ENCODE measurements around the gene SHISA2.
A peak's percentile ranks its signal among the peaks of the same experiment; 100 is the strongest.

SHISA2 gene

DNA sequence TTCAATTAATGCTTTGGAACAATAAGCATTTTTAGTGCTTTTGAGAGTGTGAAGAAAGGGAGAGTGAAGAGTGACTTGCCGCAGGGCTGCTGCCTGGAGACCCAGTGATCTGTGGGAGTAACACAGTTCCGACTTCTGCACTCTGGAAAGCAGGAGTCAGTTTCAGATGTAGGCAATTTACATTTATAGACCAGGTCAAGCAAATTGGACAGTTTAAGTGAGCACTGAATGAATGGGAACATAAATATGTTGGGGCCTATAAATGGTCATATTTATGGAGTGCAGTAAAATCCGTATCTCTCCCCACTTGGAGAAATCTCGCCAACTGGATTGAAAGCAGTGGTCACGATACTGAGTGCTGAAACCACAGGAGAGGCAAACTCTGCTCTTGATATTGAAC lies 9.4 kb upstream of the SHISA2 start:
- Mint-ChIP-seq H3K36me3 (no peaks in the 10 kb centered on the region), H3K9me3 (no peaks in the 10 kb centered on the region), H3K4me3 (no peak overlapping the region), H3K4me1 (peaks cover 14% of the 10 kb centered on the region), H3K27me3 (peaks cover 23% of the 10 kb centered on the region), H3K27ac (no peak overlapping the region)
- DNase-seq, result no peak
- CTCF ChIA-PET, result interaction anchor here (0.9 to 3.7 kb wide), 5 partner anchors 8 to 487 kb away, joined by 3 to 29 read pairs (median 6); no protein-coding TSS in a partner anchor

DNA sequence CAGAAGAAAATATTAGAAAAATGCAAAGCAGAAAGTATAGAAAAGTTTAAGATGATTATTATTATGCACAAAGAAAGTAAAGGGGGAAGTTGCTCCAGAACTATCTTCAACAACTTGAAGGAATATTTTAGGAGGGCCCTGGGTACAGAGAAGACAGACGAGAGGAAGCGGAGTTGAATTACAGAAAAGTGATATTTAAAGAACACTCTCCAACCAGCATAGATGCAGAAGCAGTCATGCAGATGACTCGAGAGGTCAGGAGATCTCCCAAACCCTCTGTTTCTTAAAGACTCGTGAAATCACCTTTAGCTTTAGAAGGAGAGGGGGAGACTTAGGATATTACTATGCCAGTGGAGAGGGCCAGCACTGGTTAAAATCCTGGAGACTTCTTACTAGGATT lies 8.5 kb upstream of the SHISA2 start:
- Mint-ChIP-seq H3K9me3 (no peaks in the 10 kb centered on the region), H3K4me1 (peaks cover 17% of the 10 kb centered on the region), H3K4me3 (no peak overlapping the region), H3K36me3 (no peaks in the 10 kb centered on the region), H3K27ac (no peak overlapping the region), H3K27me3 (peaks cover 23% of the 10 kb centered on the region)
- CTCF ChIA-PET, result interaction anchor here (0.9 to 1.2 kb wide), 2 partner anchors 231 to 478 kb away, joined by 3 read pairs; no protein-coding TSS in a partner anchor
- DNase-seq, result no peak

DNA sequence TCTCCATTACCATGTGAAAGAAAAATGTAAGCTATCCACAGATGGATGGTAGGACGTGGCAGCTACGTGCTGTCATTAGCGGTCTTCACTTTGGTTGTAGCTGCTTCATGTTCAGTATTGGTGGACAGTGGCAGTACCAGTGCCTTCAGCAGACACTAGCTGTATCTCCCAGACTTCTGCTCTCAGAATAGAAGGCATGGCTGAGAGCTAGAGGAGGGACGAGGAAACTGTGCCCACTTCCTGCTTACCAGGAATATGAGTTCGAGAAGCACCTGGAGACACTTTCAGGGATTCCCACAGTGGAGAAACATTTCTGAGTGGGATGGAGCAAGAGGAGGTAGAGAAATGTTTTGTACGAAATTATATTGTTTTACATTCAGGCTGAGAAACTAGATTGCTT lies 6.9 kb upstream of the SHISA2 start:
- Mint-ChIP-seq H3K4me1 (peaks cover 23% of the 10 kb centered on the region), H3K4me3 (no peak overlapping the region), H3K27ac (no peak overlapping the region), H3K9me3 (no peaks in the 10 kb centered on the region), H3K27me3 (peaks cover 19% of the 10 kb centered on the region), H3K36me3 (no peaks in the 10 kb centered on the region)
- no peak for DNase-seq
- CTCF ChIA-PET, result interaction anchor here (1.2 kb wide), 1 partner anchor 229 kb away, joined by 3 read pairs; no protein-coding TSS in a partner anchor

DNA sequence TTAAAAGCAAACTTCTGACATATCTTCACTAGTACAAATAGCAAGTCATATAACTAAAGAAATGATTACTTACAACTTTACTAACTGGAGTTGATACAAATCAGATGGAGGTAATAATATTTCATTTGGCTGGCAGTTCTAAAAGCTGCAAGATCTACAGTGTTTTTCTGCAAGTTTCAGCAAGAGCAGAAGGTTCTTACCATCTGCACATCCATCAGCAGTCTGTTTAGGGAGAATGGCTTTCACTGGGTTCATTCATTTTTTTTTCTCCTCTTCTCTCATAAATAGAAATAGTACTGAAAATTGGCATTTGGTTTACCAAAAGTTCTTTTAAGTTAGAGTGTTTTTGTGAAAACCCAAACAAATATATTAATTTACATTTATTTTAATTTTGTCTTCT lies 3.1 kb upstream of the SHISA2 start:
- H3K27ac Mint-ChIP-seq, result no peak overlapping the region
- no peaks in the 10 kb centered on the region for H3K36me3 Mint-ChIP-seq
- no peak for DNase-seq
- peaks cover 37% of the 10 kb centered on the region for H3K4me1 Mint-ChIP-seq
- no peak overlapping the region for H3K4me3 Mint-ChIP-seq
- H3K9me3 Mint-ChIP-seq, result no peaks in the 10 kb centered on the region
- H3K27me3 Mint-ChIP-seq, result peaks cover 53% of the 10 kb centered on the region
- CTCF ChIA-PET, result no interaction called here

DNA sequence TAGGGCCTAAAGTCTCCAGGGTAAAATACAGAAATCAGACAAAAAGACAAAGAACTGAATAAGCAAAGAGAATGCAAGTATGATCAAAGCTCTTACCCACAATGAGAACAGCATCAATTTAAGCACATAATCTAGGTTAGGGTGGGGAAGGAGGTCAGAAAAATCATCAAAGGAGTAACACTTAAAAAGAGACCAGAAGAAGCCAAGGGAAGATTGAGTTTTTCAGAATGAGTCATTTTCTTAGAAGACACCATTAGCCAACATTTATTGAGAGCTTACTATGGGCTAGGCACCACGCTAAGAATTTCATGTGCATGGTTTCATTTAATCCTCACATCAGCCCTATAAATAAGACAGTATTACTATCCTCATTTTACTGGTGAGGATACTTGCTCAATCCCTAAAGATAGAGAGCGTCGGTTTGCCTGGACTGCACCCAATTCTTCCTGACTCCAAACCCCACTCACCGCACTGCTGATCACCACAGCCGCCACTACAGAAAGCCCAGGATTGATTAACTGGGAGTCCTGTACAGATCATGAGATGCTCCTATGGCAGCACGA lies 1.7 kb upstream of the SHISA2 start:
- H3K4me3 Mint-ChIP-seq, result no peak overlapping the region
- H3K9me3 Mint-ChIP-seq, result no peaks in the 10 kb centered on the region
- CTCF ChIA-PET, result interaction anchor here (1.4 kb wide), 1 partner anchor 8 kb away, joined by 6 read pairs; no protein-coding TSS in a partner anchor
- H3K4me1 Mint-ChIP-seq, result peaks cover 42% of the 10 kb centered on the region
- H3K27ac Mint-ChIP-seq, result no peak overlapping the region
- no peak for DNase-seq
- H3K27me3 Mint-ChIP-seq, result peaks cover 63% of the 10 kb centered on the region
- H3K36me3 Mint-ChIP-seq, result no peaks in the 10 kb centered on the region

DNA sequence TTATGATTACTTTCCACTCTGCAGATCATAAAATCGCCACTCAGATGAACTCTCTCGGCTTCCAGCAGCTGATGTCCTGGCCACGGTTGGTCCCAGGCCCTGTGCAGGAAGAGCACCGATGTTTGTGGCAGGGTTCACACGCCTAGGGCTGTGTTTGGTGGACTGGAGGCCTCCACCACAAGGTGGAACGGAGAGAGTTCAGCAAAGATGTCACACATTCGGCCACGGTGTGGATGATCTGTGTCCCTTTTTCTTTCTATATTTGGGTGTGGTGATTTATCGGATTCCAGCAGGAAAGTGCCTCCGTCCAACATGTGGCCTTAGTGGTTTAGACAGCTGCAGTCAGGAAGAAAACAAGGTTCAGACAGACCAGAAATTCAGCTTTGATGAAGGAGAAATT lies 521 bp upstream of the SHISA2 start:
- Mint-ChIP-seq H3K36me3 (no peaks in the 10 kb centered on the region), H3K4me1 (peaks cover 41% of the 10 kb centered on the region), H3K27ac (no peak overlapping the region), H3K4me3 (peak overlapping the region; percentile 63), H3K9me3 (no peaks in the 10 kb centered on the region), H3K27me3 (peaks cover 70% of the 10 kb centered on the region)
- CTCF ChIA-PET, result no interaction called here
- DNase-seq, result no peak

DNA sequence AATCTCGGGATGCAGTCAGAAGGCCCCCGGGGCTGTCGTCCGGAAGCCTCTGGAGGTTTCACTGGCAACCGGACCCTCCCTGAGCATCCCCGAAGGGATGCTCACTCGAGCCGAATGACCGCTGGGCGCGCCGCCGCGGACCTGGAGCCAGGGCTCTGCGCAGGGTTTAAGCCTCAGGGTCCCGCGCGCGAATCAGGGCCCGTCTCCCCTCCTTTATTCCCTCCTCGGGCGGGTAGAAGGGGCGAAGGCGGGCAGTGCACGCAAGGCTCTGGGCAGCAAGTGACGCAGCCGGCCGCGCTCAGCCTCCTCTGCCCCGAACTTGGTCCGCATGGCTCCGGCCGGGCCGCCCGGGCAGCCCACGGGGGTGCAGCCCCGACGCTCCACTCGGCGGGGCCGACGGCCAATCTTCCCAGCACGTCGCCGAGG lies 572 bp downstream of the SHISA2 start:
- peaks cover 67% of the 10 kb centered on the region for H3K27me3 Mint-ChIP-seq
- H3K9me3 Mint-ChIP-seq, result no peaks in the 10 kb centered on the region
- H3K27ac Mint-ChIP-seq, result no peak overlapping the region
- peak; percentile 21 for DNase-seq
- H3K4me1 Mint-ChIP-seq, result peaks cover 39% of the 10 kb centered on the region
- CTCF ChIA-PET, result no interaction called here
- no peaks in the 10 kb centered on the region for H3K36me3 Mint-ChIP-seq
- peak overlapping the region; percentile 29 for H3K4me3 Mint-ChIP-seq

DNA sequence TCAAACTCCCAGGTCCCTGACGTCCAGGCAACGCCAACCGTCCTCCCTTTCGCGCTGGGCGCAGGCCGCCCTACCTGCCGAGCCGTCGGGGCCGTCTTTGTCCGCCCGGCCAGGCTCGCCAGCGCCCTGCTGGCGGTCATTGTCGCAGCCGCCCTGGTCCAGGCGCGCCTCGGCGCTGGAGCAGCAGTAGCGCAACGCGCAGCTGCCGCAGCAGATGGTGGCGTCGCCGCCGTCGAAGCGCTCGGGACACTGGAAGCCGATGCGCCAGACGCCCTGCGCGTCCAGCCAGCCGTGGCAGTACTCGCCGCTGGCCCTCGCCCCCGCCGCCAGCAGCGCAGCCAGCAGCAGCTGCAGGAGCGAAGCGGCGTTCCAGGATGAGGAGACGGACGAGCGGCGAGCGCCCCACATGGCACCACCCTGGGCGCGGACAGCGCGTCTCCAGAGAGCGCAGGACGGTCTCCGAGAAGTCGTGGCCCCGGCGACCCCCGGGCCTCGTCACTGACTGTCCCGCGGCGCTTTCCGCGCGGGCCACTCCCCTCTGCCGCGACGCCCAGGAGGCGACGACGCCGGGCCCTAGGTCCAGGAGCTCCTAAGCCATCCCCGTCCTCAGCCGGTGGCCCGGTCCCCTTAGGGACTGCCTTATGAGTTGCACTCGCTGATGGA lies 1.1 kb downstream of the SHISA2 start:
- Mint-ChIP-seq H3K9me3 (no peaks in the 10 kb centered on the region), H3K27ac (no peak overlapping the region), H3K27me3 (peaks cover 67% of the 10 kb centered on the region), H3K36me3 (no peaks in the 10 kb centered on the region), H3K4me1 (peaks cover 36% of the 10 kb centered on the region), H3K4me3 (peak overlapping the region; percentile 29)
- CTCF ChIA-PET, result no interaction called here
- peak; percentile 21 for DNase-seq

DNA sequence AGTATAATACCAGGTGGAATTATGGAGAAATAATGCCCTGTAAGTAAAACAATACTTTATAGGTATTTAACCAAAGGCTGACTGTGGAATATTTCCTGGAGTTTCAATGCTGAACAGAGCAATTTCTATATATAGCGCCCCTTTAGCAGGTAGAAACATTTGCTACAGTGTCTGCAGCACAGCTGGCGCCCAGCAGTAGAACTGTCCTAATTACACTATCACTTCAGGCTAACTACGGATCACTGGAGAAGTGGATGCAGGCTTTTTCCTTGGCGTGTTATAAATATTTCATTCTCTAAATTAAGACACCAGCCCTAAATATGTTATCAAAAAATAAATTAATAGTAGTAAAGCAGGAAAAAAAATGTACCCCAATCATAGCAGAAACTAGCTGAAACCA lies 3.1 kb downstream of the SHISA2 start:
- Mint-ChIP-seq H3K27ac (no peak overlapping the region), H3K9me3 (no peaks in the 10 kb centered on the region), H3K36me3 (no peaks in the 10 kb centered on the region), H3K27me3 (peaks cover 68% of the 10 kb centered on the region), H3K4me1 (peaks cover 41% of the 10 kb centered on the region), H3K4me3 (no peak overlapping the region)
- DNase-seq, result no peak
- CTCF ChIA-PET, result no interaction called here

DNA sequence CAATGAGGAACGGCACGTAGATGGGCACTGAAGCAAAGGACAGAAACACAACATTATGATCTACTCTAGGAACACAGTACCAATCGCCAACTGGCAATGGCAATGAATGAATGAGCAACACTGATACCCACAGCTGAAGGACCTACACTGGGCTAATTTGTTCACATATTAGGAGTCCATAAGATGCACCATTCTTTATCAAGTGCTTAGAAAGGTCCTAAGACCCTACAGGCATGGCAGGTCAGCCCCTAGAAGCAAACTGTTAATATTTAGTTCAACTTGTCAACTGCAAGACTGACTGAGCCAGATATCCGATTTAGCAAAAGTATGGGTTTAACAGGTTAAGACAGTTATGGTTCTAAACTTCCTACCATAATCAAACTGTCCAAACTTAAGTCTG lies 4.8 kb downstream of the SHISA2 start:
- Mint-ChIP-seq H3K27ac (no peak overlapping the region), H3K9me3 (no peaks in the 10 kb centered on the region), H3K4me1 (peaks cover 24% of the 10 kb centered on the region), H3K4me3 (no peak overlapping the region), H3K36me3 (no peaks in the 10 kb centered on the region), H3K27me3 (peaks cover 61% of the 10 kb centered on the region)
- CTCF ChIA-PET, result no interaction called here
- no peak for DNase-seq

DNA sequence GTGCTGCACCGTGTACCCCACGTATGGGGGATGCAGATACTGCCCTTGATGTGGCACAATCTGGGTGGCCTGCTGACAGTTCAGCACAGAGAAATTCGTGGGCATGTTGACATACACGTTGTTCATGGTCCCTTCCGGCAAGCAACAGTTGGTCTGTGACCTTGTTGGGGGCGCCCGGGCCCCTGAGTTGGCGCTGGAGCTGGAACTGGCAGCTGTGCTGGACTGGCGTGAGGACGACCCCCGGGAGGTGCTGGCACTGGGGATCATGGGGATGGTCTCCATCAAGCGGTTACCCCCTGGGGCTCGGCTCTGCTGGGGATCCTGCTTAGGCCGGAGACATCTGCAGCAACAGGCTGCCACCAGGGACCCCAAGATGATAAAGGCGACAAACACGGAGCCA lies 5.2 kb downstream of the SHISA2 start:
- H3K36me3 Mint-ChIP-seq, result no peaks in the 10 kb centered on the region

DNA sequence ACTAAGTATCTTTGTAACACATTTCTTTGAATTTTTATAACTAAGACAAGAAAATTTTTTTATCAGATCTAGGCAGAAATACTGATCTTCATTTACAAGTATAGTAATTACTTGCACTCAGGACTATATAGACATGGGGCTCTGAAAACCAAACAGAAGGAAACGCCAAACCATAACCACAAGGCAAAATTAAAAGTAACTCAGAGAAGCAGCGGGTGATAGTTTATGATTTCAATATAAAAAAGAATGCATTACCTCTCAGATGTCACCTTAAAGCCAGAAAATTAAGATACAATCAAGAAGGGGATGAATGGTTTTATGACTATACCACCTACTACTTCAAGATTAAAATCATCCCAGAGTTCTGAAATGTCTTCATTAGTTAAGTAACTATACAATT lies 6.7 kb downstream of the SHISA2 start:
- no peak for DNase-seq
- CTCF ChIA-PET, result no interaction called here
- Mint-ChIP-seq H3K27ac (no peak overlapping the region), H3K4me3 (no peak overlapping the region), H3K36me3 (no peaks in the 10 kb centered on the region), H3K9me3 (no peaks in the 10 kb centered on the region), H3K27me3 (peaks cover 44% of the 10 kb centered on the region), H3K4me1 (peaks cover 18% of the 10 kb centered on the region)

More for the DNA sequence above, 5.2 kb downstream of the SHISA2 start:
- Mint-ChIP-seq H3K9me3 (no peaks in the 10 kb centered on the region), H3K27ac (no peak overlapping the region), H3K4me1 (peaks cover 20% of the 10 kb centered on the region), H3K27me3 (peaks cover 59% of the 10 kb centered on the region), H3K4me3 (no peak overlapping the region)
- CTCF ChIA-PET, result no interaction called here
- DNase-seq, result no peak

DNA sequence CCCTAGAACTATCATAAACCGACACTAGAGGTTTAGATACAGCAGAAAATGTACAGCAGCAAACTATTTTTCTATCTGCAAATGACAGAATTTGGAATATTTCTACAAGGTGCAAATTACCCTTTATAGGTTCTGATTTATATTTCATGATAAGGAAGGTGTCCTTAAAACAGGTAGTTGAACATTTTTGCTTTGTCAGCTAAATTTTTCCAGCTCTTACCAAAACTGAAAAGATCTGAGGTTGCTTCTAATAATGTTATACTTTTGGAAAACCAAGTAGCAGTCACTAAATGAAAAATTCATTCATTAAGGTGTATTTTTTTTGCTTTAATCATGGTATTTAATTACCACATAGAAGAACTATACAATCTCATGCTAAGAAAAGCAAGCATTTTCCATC lies 9.0 kb downstream of the SHISA2 start:
- H3K4me1 Mint-ChIP-seq, result peaks cover 9% of the 10 kb centered on the region
- peaks cover 20% of the 10 kb centered on the region for H3K27me3 Mint-ChIP-seq
- no peak overlapping the region for H3K4me3 Mint-ChIP-seq
- H3K36me3 Mint-ChIP-seq, result no peaks in the 10 kb centered on the region
- H3K9me3 Mint-ChIP-seq, result no peaks in the 10 kb centered on the region
- CTCF ChIA-PET, result interaction anchor here (0.8 to 1.0 kb wide), 2 partner anchors 27 to 213 kb away, joined by 3 to 5 read pairs; no protein-coding TSS in a partner anchor
- DNase-seq, result no peak
- H3K27ac Mint-ChIP-seq, result no peak overlapping the region

DNA sequence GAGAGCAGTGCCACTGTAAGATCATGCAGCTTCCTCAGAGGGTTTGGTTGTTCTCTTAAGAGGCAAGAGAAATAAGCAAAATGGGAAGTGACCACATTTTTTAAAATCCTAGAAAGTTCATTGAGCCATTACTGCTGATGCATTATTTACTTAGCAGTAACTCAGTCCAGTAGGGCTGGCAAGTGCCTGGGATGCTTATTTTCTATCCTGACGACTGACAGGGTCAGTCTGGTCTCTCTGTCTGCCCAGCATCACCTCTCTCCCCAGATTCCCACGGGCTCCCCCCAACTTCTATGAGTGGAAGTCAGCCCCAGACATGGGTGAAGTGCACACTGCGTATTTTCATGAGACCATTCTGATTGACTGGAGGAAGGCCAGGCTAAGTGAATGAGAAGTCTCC lies 10.4 kb downstream of the SHISA2 start:
- Mint-ChIP-seq H3K4me3 (no peak overlapping the region), H3K27ac (no peak overlapping the region), H3K36me3 (no peaks in the 10 kb centered on the region), H3K9me3 (no peaks in the 10 kb centered on the region), H3K27me3 (peaks cover 11% of the 10 kb centered on the region), H3K4me1 (peaks cover 9% of the 10 kb centered on the region)
- DNase-seq, result no peak
- CTCF ChIA-PET, result no interaction called here

DNA sequence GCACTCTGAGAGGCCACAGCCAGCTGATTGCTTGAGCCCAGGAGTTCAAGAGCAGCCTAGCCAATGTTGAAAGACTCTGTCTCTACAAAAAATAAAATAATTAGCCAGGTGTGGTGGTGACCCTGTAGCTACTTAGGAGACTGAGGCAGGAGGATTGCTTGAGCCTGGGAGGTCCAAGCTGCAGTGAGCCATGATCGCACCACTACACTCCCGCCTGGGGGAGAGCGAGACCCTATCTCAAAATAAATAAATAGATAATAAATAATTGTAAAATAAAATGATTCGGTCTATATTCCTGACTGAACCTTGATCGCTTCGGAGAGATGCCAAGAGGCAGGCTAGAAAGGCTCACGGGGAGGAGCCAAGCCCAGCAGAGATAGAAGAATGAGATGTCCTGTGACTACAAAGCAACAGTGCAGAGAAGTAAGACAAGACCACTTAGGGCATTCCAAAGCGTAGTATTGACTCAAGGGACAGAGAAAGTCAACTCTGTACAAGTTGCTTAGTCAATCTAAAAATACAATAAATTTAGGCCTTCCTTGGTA lies 12.8 kb downstream of the SHISA2 start:
- CTCF ChIA-PET, result interaction anchor here (1.1 kb wide), 1 partner anchor 11 kb away, joined by 5 read pairs; no protein-coding TSS in a partner anchor
- DNase-seq, result no peak

More for the DNA sequence above, 12.8 kb downstream of the SHISA2 start:
- Mint-ChIP-seq H3K27me3 (peaks cover 11% of the 10 kb centered on the region), H3K9me3 (no peaks in the 10 kb centered on the region), H3K4me3 (no peak overlapping the region), H3K27ac (no peak overlapping the region), H3K4me1 (no peaks in the 10 kb centered on the region), H3K36me3 (no peaks in the 10 kb centered on the region)
